ENCODE measurements around the gene ALG3. TPM values are rescaled to one million over a fixed set of nuclear protein-coding genes. Genes with fewer than 3 reads are reported as not detected.

The ALG3 gene
- total RNA-seq, 1 donor from 2014 or later = 23.7 TPM

DNA sequence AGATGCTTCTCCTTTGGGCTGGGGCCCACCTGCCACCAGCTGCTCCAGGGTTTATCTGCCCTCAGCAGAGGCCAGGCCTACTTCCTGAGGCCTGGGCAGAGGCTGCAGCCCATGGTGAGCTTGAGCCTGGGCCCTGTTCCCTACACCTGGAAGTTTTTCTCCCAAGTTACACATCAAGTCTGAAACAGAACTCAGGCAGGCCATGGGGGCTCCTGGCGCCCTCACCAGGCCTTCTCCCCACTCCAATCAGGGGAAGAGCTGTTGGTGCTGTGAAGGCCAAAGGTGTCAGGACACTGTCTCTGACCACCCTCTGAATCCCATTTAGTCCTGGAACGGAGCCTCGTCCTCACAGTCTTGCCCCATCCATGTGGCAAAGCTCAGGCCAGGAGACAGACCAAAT is 12.1 kb downstream of the ALG3 start:
- Mint-ChIP-seq H3K4me3 (no peak overlapping the region), H3K27me3 (ENCODE audit: insufficient read depth, low read depth) (peaks cover 28% of the 10 kb centered on the region), H3K4me1 (no peaks in the 10 kb centered on the region), H3K9me3 (peaks cover 2% of the 10 kb centered on the region), H3K36me3 (no peaks in the 10 kb centered on the region), H3K27ac (no peak overlapping the region)
- Histone ChIP-seq H3K27me3 (peaks cover 30% of the 10 kb centered on the region), H3K9ac (no peak overlapping the region), H4K20me1 (ENCODE audit: low read depth) (peaks cover 26% of the 10 kb centered on the region), H3K4me1 (no peaks in the 10 kb centered on the region), H2AFZ (replicated peaks) (no peak overlapping the region), H3K4me3 (no peak overlapping the region), H3K4me2 (no peak overlapping the region), H3K79me2 (ENCODE audit: low read depth) (no peaks in the 10 kb centered on the region), H3K9me3 (ENCODE audit: low read depth) (no peaks in the 10 kb centered on the region), H3K27ac (no peak overlapping the region), H3F3A (ENCODE audit: low read depth) (peaks cover 5% of the 10 kb centered on the region), H3K36me3 (no peaks in the 10 kb centered on the region)
- TF ChIP-seq EZH2 (IDR thresholded peaks at IDR 0.05) = no peak
- TF ChIP-seq EZH2phosphoT487 (IDR thresholded peaks at IDR 0.05) = no peak
- TF ChIP-seq CTCF (IDR thresholded peaks at IDR 0.05) = no peak
- DNase-seq (ENCODE audit: low spot score) = no peak

DNA sequence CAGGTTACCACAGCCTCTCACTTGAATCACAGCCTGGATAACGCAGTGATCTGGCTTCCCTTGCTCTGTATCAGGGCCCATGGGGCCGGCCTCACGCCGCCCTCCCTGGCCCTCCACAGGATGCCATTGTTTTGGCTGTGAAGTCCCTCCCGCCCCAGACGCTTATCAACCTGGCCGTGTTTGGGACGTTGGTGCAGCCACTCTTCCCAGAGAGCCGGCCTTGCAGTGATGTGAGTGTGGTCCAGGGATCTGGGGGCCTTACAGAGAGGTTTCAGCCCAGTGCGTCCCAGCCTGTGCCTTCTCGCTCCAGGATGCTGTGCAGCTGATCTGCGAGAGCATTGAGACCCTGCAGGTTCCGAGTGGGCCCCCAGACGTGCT is 12.7 kb downstream of the ALG3 start:
- H3K4me3 Mint-ChIP-seq = no peak overlapping the region
- H3K27ac ChIP-seq = no peak overlapping the region
- no peak overlapping the region for H3K4me2 ChIP-seq
- no peaks in the 10 kb centered on the region for H3K79me2 ChIP-seq (ENCODE audit: low read depth)
- no peaks in the 10 kb centered on the region for H3K4me1 ChIP-seq
- no peak overlapping the region for H2AFZ ChIP-seq (replicated peaks)
- H3K4me1 Mint-ChIP-seq = peaks cover 4% of the 10 kb centered on the region
- H4K20me1 ChIP-seq (ENCODE audit: low read depth) = peaks cover 30% of the 10 kb centered on the region
- H3K27me3 ChIP-seq = peaks cover 37% of the 10 kb centered on the region
- no peaks in the 10 kb centered on the region for H3K36me3 ChIP-seq
- no peak overlapping the region for H3K4me3 ChIP-seq
- H3K36me3 Mint-ChIP-seq = no peaks in the 10 kb centered on the region
- H3K9me3 Mint-ChIP-seq = peaks cover 2% of the 10 kb centered on the region
- no peak for TF ChIP-seq CTCF (IDR thresholded peaks at IDR 0.05)
- no peak for TF ChIP-seq EZH2phosphoT487 (IDR thresholded peaks at IDR 0.05)
- no peak for TF ChIP-seq EZH2 (IDR thresholded peaks at IDR 0.05)
- no peak overlapping the region for H3K9ac ChIP-seq
- H3K27ac Mint-ChIP-seq = no peak overlapping the region
- no peak for DNase-seq (ENCODE audit: low spot score)
- H3K9me3 ChIP-seq (ENCODE audit: low read depth) = no peaks in the 10 kb centered on the region
- H3F3A ChIP-seq (ENCODE audit: low read depth) = peaks cover 9% of the 10 kb centered on the region
- peaks cover 34% of the 10 kb centered on the region for H3K27me3 Mint-ChIP-seq (ENCODE audit: insufficient read depth, low read depth)

DNA sequence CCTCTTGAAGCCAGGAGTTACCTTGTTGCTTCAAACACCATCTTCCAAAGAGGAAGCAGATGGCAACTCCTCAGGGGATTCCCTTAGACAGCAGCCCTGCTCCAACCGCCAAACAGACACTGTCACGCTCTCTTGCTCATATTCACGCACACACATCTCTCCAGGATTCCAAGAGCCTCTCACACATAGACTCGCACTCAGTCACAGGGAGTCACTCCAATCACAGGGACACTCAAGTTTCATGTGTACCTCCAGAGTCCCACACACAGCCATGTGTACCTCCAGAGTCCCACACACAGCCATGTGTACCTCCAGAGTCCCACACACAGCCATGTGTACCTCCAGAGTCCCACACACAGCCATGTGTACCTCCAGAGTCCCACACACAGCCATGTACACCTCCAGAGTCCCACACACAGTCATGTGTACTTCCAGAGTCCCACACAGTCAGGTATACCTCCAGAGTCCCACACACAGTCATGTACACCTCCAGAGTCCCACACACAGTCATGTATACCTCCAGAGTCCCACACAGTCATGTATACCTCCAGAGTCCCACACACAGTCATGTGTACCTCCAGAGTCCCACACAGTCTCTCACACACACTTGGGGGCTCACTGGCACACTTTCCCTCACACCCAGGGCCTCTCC is 13.3 kb downstream of the ALG3 start:
- no peak for TF ChIP-seq EZH2phosphoT487 (IDR thresholded peaks at IDR 0.05)
- no peak for TF ChIP-seq EZH2 (IDR thresholded peaks at IDR 0.05)
- TF ChIP-seq CTCF (IDR thresholded peaks at IDR 0.05) = no peak
- H4K20me1 ChIP-seq (ENCODE audit: low read depth) = peaks cover 28% of the 10 kb centered on the region
- no peaks in the 10 kb centered on the region for H3K4me1 ChIP-seq
- DNase-seq (ENCODE audit: low spot score) = no peak
- H2AFZ ChIP-seq (replicated peaks) = no peak overlapping the region
- Mint-ChIP-seq H3K4me1 (peaks cover 4% of the 10 kb centered on the region), H3K36me3 (no peaks in the 10 kb centered on the region), H3K27me3 (ENCODE audit: insufficient read depth, low read depth) (peaks cover 37% of the 10 kb centered on the region), H3K4me3 (no peak overlapping the region), H3K9me3 (peaks cover 2% of the 10 kb centered on the region), H3K27ac (no peak overlapping the region)
- H3K9ac ChIP-seq = no peak overlapping the region
- no peaks in the 10 kb centered on the region for H3K36me3 ChIP-seq
- no peaks in the 10 kb centered on the region for H3K9me3 ChIP-seq (ENCODE audit: low read depth)
- H3K27me3 ChIP-seq = peaks cover 42% of the 10 kb centered on the region
- peaks cover 11% of the 10 kb centered on the region for H3F3A ChIP-seq (ENCODE audit: low read depth)
- no peak overlapping the region for H3K4me2 ChIP-seq
- H3K4me3 ChIP-seq = no peak overlapping the region
- H3K27ac ChIP-seq = no peak overlapping the region
- no peaks in the 10 kb centered on the region for H3K79me2 ChIP-seq (ENCODE audit: low read depth)
